Activated CD8-positive, alpha-beta memory T cell treated with anti-CD3 and anti-CD28 coated beads for 24 hours (primary cell): Measurements from ENCODE around the gene SENP3.

ENCODE experiments used
- DNase-seq: peaks from one replicate; pipeline ENCODE4 v3.0.0-alpha.2; 2020

The SENP3 gene

GRCh38 chr17:7611635-7612293, 50.0 kb downstream of the SENP3 start:
- no peak for DNase-seq

GRCh38 chr17:7612294-7612640, 50.5 kb downstream of the SENP3 start:
- DNase-seq: no peak

GRCh38 chr17:7613769-7614424, 52.2 kb downstream of the SENP3 start:
- no peak for DNase-seq

- DNase-seq: peak; percentile 98
These were observed 52.9 kb downstream of the SENP3 start, which contains the start of gene FXR2 for GRCh38 chr17:7614425-7615264. FXR2 (minus strand) TSS chr17:7614897; CDS start chr17:7614532, 365 bp downstream.

- no peak for DNase-seq
These were observed 53.6 kb downstream of the SENP3 start for GRCh38 chr17:7615265-7615747.

GRCh38 chr17:7618608-7619007, 56.9 kb downstream of the SENP3 start:
- no peak for DNase-seq

- no peak for DNase-seq
These were observed 59.1 kb downstream of the SENP3 start for GRCh38 chr17:7620835-7621234.
